Vagina (tissue), 2 donors: Measurements from ENCODE around the gene CSF3R.

Source experiments
- POLR2A ChIP-seq, 2 donors: fragments of 450-650 bp; IDR thresholded peaks; one replicate each; pipeline ENCODE4 v1.6.1; 2017; ENCODE audit warnings: antibody characterized with exemption in 2 of 2, mild to moderate bottlenecking in 2 of 2, moderate library complexity in 2 of 2
- TF ChIP-seq, protein P1 (sequence below), 3 experiments: fragments of 450-650 bp in 2 of 3; fragments of 200-600 bp in 1 of 3; sonication (generic) in 1 of 3; IDR thresholded peaks; one replicate each; pipeline ENCODE4 v1.5.1; 2017 to 2019; ENCODE audit warnings: antibody characterized with exemption in 3 of 3, mild to moderate bottlenecking in 2 of 3, moderate library complexity in 2 of 3

DNA sequence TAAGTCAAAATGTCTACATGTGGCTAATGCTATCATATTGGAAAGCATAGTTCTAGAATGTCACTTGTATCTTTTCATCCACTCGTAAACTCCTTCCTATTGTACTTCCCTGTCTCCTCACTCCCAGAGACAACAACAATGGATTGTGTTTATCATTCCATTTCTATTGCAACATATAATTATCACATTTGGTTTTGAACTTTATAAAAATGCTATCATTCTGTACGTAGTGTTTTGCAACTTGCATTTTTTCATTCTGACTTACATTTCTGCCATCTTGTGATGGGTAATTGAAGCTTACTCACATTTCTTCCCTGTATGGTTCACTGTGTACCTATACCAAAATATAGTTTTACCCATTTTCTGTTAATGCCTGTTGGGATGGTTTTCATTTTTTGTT lies 14.5 kb upstream of the CSF3R start:
- TF ChIP-seq, protein P1, sequence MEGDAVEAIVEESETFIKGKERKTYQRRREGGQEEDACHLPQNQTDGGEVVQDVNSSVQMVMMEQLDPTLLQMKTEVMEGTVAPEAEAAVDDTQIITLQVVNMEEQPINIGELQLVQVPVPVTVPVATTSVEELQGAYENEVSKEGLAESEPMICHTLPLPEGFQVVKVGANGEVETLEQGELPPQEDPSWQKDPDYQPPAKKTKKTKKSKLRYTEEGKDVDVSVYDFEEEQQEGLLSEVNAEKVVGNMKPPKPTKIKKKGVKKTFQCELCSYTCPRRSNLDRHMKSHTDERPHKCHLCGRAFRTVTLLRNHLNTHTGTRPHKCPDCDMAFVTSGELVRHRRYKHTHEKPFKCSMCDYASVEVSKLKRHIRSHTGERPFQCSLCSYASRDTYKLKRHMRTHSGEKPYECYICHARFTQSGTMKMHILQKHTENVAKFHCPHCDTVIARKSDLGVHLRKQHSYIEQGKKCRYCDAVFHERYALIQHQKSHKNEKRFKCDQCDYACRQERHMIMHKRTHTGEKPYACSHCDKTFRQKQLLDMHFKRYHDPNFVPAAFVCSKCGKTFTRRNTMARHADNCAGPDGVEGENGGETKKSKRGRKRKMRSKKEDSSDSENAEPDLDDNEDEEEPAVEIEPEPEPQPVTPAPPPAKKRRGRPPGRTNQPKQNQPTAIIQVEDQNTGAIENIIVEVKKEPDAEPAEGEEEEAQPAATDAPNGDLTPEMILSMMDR (IDR thresholded peaks at IDR 0.05): no peak
- no peak for TF ChIP-seq POLR2A (IDR thresholded peaks at IDR 0.05)
